ENCODE measurements around the gene RAB5A. TPM values are rescaled to one million over a fixed set of nuclear protein-coding genes. Genes with fewer than 3 reads are reported as not detected.
A peak's percentile ranks its signal among the peaks of the same experiment; 100 is the strongest.

The RAB5A gene
- total and polyA plus RNA-seq, 10 of the 15 experiments (the other 5 are each of a cell fraction or from before 2014, with no cell fraction given), result 15.8 to 44.3 (median 29.1) TPM

- TF ChIP-seq CBX5 (IDR thresholded peaks at IDR 0.05; ENCODE audit: low read depth) (0 out of 2 replicates have a peak, but pooled peaks have one; percentile 55), ETV6 (conservative IDR thresholded peaks at IDR 0.05 in 1 of 2, IDR thresholded peaks at IDR 0.05 in 1 of 2; ENCODE audit: borderline replicate concordance in 1 of 2, low read depth in 1 of 2) (peak in 1 of 2 experiments; percentile 93; a peak in 2 of 4 replicates), YBX1 (IDR thresholded peaks at IDR 0.05) (no peak), FOXM1 (IDR thresholded peaks at IDR 0.05; ENCODE audit: low read depth, low read length) (peak; percentile 73), NR2F1 (conservative IDR thresholded peaks at IDR 0.05) (peak; percentile 81), RFX5 (IDR thresholded peaks at IDR 0.05; ENCODE audit: low read depth, low read length) (no peak), BCL11A (IDR thresholded peaks at IDR 0.05; ENCODE audit: low read depth, low read length) (peak; percentile 75; the same call in 1 of the 2 replicates), SRF (IDR thresholded peaks at IDR 0.05; ENCODE audit: low read depth in 2 of 2, low read length in 2 of 2) (0 out of 4 replicates have a peak, but pooled peaks of 1 of the 2 experiments have one; percentile 21), DPF2 (IDR thresholded peaks at IDR 0.05) (0 out of 2 replicates have a peak, but pooled peaks have one; percentile 58), EP300 (IDR thresholded peaks at IDR 0.05; ENCODE audit: borderline replicate concordance in 1 of 2, control insufficient read depth in 1 of 2, low read depth in 2 of 2, low read length in 2 of 2) (peak; percentile 17 to 52; a peak in 2 of 4 replicates), EED (IDR thresholded peaks at IDR 0.05; ENCODE audit: low read depth) (peak; percentile 78), CEBPB (IDR thresholded peaks at IDR 0.05; ENCODE audit: borderline replicate concordance in 1 of 2, low read depth in 2 of 2, low read length in 2 of 2) (0 out of 4 replicates have a peak, but pooled peaks of 1 of the 2 experiments have one; percentile 63), MTA2 (IDR thresholded peaks at IDR 0.05; ENCODE audit: low read depth) (peak; percentile 70), ATF7 (IDR thresholded peaks at IDR 0.05; ENCODE audit: low read depth) (peak; percentile 44; the same call in 1 of the 2 replicates), TCF7 (IDR thresholded peaks at IDR 0.05; ENCODE audit: borderline replicate concordance) (0 out of 2 replicates have a peak, but pooled peaks have one; percentile 40), RELA (IDR thresholded peaks at IDR 0.05; ENCODE audit: borderline replicate concordance, partially characterized antibody) (peak; percentile 29), CEBPZ (IDR thresholded peaks at IDR 0.05; ENCODE audit: low read depth, low read length) (no peak), LARP7 (IDR thresholded peaks at IDR 0.05) (no peak)
- TF ChIP-seq, protein P1, sequence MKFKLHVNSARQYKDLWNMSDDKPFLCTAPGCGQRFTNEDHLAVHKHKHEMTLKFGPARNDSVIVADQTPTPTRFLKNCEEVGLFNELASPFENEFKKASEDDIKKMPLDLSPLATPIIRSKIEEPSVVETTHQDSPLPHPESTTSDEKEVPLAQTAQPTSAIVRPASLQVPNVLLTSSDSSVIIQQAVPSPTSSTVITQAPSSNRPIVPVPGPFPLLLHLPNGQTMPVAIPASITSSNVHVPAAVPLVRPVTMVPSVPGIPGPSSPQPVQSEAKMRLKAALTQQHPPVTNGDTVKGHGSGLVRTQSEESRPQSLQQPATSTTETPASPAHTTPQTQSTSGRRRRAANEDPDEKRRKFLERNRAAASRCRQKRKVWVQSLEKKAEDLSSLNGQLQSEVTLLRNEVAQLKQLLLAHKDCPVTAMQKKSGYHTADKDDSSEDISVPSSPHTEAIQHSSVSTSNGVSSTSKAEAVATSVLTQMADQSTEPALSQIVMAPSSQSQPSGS (IDR thresholded peaks at IDR 0.05; ENCODE audit: low read length), result peak; percentile 69; the same call in 1 of the 2 replicates
- TF ChIP-seq, protein P2, sequence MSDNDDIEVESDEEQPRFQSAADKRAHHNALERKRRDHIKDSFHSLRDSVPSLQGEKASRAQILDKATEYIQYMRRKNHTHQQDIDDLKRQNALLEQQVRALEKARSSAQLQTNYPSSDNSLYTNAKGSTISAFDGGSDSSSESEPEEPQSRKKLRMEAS (IDR thresholded peaks at IDR 0.05; ENCODE audit: low read depth, low read length), result no peak
- TF ChIP-seq, protein P3, sequence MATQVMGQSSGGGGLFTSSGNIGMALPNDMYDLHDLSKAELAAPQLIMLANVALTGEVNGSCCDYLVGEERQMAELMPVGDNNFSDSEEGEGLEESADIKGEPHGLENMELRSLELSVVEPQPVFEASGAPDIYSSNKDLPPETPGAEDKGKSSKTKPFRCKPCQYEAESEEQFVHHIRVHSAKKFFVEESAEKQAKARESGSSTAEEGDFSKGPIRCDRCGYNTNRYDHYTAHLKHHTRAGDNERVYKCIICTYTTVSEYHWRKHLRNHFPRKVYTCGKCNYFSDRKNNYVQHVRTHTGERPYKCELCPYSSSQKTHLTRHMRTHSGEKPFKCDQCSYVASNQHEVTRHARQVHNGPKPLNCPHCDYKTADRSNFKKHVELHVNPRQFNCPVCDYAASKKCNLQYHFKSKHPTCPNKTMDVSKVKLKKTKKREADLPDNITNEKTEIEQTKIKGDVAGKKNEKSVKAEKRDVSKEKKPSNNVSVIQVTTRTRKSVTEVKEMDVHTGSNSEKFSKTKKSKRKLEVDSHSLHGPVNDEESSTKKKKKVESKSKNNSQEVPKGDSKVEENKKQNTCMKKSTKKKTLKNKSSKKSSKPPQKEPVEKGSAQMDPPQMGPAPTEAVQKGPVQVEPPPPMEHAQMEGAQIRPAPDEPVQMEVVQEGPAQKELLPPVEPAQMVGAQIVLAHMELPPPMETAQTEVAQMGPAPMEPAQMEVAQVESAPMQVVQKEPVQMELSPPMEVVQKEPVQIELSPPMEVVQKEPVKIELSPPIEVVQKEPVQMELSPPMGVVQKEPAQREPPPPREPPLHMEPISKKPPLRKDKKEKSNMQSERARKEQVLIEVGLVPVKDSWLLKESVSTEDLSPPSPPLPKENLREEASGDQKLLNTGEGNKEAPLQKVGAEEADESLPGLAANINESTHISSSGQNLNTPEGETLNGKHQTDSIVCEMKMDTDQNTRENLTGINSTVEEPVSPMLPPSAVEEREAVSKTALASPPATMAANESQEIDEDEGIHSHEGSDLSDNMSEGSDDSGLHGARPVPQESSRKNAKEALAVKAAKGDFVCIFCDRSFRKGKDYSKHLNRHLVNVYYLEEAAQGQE (IDR thresholded peaks at IDR 0.05; ENCODE audit: low read depth, low read length), result no peak
These were observed 15.7 kb upstream of the RAB5A start (continued) for GRCh38 chr3:19931180-19931692.
